GM13976 (cell line): ENCODE measurements around the gene PIGN.

Experiments used
- DNase-seq: peaks from one replicate; pipeline ENCODE4 v3.0.0; 2012; ENCODE audit warnings: low spot score
- in situ Hi-C: fragments of 300-500 bp; cut with MboI; formaldehyde crosslinking; loops from one replicate; pipeline ENCODE4 v1.12.0; 2022; ENCODE audit warnings: low sequenced_read_pairs, mixed read lengths, inconsistent platforms; ENCODE audit not compliant: unreplicated experiment
- TF ChIP-seq, protein P1 (sequence below): IDR thresholded peaks from 2 replicates; pipeline ENCODE4 v1.5.1; 2012; ENCODE audit warnings: borderline replicate concordance, mild to moderate bottlenecking; ENCODE audit not compliant: insufficient read depth; ENCODE audit errors: extremely low read depth, missing control alignments, control extremely low read depth

PIGN gene

DNA sequence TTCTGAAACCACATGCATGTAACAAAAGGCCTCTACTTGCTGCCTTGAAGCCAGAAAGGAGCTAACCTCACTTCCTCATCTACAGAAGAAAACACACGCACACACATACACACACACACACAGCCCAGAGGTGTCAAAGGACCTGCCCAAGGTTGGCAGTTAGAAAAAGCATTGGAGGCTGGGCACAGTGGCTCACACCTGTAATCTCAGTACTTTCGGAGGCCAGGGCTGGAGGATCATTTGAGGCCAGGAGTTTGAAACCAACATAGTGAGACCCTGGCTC is 168.2 kb downstream of the PIGN start:
- DNase-seq, result no peak
- in situ Hi-C loops, result no loop called here
- TF ChIP-seq, protein P1, sequence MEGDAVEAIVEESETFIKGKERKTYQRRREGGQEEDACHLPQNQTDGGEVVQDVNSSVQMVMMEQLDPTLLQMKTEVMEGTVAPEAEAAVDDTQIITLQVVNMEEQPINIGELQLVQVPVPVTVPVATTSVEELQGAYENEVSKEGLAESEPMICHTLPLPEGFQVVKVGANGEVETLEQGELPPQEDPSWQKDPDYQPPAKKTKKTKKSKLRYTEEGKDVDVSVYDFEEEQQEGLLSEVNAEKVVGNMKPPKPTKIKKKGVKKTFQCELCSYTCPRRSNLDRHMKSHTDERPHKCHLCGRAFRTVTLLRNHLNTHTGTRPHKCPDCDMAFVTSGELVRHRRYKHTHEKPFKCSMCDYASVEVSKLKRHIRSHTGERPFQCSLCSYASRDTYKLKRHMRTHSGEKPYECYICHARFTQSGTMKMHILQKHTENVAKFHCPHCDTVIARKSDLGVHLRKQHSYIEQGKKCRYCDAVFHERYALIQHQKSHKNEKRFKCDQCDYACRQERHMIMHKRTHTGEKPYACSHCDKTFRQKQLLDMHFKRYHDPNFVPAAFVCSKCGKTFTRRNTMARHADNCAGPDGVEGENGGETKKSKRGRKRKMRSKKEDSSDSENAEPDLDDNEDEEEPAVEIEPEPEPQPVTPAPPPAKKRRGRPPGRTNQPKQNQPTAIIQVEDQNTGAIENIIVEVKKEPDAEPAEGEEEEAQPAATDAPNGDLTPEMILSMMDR, result no peak

DNA sequence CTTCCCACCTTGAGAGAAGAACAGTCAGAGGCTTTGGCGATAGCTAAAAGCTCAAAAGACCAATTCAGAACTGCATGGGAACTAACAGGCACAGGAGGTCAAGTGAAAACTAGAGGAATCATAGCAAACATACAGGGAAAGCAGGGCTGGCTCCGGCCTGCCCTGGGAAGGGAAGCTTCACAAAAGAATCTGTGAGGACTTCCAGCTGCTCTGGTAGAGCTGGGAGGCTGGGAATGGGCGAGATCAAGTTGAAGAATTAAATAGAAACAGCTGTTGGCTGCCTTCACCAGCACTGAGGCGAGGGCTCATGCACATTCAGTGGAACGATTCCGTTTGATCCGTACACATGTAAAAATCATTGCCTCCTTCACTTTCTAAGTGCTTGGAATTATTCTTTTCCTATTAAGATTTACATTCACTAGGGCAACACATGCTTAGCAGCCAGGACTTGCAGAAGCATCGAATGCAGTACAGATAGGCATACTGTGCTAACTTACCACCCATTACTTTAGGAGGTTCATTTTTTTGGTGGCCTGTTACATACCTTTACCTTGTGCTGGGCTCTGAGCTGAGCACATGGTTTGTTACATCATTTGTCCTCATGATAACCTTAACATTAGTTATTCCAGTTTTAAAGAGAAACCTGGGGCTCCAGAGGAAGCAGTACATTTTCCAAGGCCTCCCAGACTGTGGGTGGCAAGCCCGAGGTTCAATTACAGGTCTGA is 168.7 kb downstream of the PIGN start:
- TF ChIP-seq, protein P1, result no peak
- no peak for DNase-seq
- in situ Hi-C loops, result no loop called here

DNA sequence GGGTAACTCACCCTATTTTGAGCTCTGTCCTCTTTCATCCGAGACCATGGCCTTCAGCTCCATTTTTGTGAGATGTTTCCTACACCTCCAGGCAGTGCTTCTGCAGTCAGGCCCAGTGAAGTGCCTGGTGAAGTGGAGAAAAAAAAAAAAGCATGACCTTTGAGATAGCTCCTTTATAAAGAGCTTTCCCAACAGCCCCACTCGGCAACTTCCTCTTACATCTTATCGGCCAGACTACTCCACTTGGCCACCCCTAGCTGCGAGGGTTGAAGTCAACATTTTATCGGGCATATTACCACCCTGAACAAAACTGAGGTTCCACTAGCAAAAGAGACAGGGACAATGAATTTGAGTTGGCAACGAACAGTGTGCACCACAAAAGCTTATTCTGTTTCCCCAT is 169.2 kb downstream of the PIGN start:
- DNase-seq, result no peak
- TF ChIP-seq, protein P1, result no peak
- in situ Hi-C loops, result no loop called here

DNA sequence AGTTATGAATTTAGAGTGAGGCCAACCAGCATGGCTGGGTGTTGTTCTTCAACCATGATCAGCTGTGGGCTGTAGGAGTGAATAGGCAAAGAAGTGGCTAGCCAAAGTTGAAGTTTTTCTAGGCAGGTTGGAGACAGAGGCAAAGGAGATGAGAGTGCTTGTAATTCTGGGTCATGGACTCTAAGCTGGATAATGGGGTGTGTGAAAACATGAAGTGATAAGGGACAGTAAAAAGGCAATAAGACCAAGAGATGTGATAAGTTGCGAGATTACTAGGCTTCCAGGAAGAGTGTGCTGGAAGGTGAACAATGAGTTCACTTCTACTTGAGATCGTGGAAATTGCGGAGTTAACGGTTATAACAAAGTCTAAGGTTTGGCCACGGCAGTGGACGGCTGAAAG is 175.4 kb downstream of the PIGN start:
- TF ChIP-seq, protein P1, result no peak

DNA sequence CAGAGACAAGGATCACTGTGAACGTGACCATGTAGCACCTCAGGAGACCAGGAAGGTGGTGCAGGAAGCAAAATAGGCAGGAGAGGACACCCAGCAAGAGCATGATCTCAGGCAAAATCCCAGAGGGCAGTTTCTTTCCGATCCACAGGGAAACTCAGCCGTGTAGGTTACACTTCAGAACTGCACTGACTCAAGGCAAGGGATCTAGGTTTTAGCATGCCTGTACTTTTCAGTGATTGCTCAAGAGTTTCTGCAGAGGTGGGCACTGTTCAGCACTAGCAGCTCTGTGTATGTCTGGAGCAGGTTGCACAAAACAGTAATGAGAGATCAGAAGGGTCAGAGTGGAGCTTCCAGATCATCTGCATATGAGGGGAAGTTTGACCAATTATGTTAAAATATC is 177.3 kb downstream of the PIGN start:
- DNase-seq, result no peak
- in situ Hi-C loops, result no loop called here
- TF ChIP-seq, protein P1, result no peak

More for the DNA sequence above, 175.4 kb downstream of the PIGN start:
- no peak for DNase-seq
- in situ Hi-C loops, result no loop called here

DNA sequence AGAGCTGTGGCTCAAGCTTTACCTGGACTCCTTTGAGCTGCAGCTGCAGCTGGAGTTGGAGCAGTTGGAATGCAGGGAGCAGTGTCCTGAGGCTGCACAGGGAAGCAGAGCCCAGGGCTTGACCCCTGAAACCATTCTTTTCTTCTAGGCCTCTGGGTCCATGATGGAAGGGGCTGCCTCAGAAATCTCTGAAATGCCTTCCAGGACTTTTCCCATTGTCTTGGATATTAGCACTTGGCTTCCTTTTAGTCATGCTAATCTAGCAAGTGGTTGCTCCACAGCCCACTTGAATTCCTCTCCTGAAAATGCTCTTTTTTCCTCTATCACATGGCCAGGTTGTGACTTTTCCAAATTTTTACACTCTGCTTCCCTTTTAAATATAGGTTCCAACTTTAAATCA is 185.5 kb downstream of the PIGN start:
- in situ Hi-C loops, result no loop called here
- DNase-seq, result no peak
- TF ChIP-seq, protein P1, result no peak
